ENCODE measurements around the gene DUOX1. TPM values are rescaled to one million over a fixed set of nuclear protein-coding genes. Genes with fewer than 3 reads are reported as not detected.
"Not testable (repeated sequence)": the region's sequence is repeated elsewhere in the genome, so short reads cannot be mapped to it uniquely, and the experiment has no call there.

The DUOX1 gene
- 0.81 TPM for polyA plus RNA-seq (2012; ENCODE audit: missing spikeins)

- no peak for TF ChIP-seq TAF1 (IDR thresholded peaks at IDR 0.05; ENCODE audit: borderline replicate concordance, low read depth, low read length)
- TF ChIP-seq POLR2A (IDR thresholded peaks at IDR 0.05; ENCODE audit: low read depth, low read length), result no peak
- no peak for TF ChIP-seq POLR2AphosphoS5 (IDR thresholded peaks at IDR 0.05; ENCODE audit: low read depth, low read length)
- DNase-seq (ENCODE audit: insufficient read length), result no peak
- no peak for FAIRE-seq
Measured at GRCh38 chr15:45129651-45130129, at the start of gene DUOX1, which contains the start of gene DUOXA1. TSS of gene DUOX1 (plus strand) at chr15:45129994. CDS start at chr15:45131967, 1,973 bp downstream. TSS of gene DUOXA1 (minus strand) at chr15:45129879. CDS start at chr15:45123014, 6,865 bp downstream.

GRCh38 chr15:45080593-45080992 is 49.2 kb upstream of the DUOX1 start:
- not testable (repeated sequence) for DNase-seq (ENCODE audit: insufficient read length); FAIRE-seq

DNA sequence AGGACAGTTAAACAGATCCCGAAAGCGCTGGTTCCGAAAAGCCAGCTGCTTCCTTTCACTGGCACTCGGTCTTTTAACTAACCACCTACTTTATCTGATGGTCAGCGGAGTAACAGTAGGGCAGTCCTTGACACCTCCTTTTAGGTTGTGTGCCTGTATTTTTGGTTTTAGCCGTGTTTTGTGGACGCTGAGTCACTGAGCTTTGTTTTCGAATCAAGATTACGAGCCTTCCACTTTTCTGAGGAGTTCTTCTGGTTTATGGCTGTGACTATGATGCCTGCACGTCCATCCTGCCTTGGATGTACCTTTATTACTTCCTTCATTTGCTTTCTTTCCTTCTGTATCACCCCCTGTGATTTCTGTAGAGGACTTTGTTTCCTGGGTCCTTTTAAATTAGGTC is 47.4 kb upstream of the DUOX1 start:
- FAIRE-seq; DNase-seq (ENCODE audit: insufficient read length): not testable (repeated sequence)

DNA sequence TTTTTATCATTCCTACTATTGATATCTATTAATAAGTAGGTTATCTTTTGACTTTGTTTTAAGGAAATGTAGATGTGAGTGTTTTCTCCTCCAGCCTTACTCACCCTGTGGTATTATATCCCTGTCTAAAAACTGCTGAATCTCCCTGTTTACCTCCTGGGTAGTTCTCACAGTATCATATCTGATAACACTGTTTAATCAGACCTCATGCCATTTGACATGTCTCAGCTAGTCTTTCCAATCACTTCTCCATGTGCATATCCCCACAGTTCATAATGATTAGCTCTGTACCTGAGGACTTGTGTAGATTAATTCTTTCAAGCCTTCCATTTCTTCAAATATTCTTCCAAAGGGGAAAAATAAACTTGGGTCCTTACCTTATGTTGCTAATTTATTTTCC is 46.6 kb upstream of the DUOX1 start:
- FAIRE-seq, result no peak
- no peak for TF ChIP-seq TAF1 (IDR thresholded peaks at IDR 0.05; ENCODE audit: borderline replicate concordance, low read depth, low read length)
- TF ChIP-seq POLR2A (IDR thresholded peaks at IDR 0.05; ENCODE audit: low read depth, low read length), result no peak
- TF ChIP-seq POLR2AphosphoS5 (IDR thresholded peaks at IDR 0.05; ENCODE audit: low read depth, low read length), result no peak
- DNase-seq (ENCODE audit: insufficient read length), result no peak

DNA sequence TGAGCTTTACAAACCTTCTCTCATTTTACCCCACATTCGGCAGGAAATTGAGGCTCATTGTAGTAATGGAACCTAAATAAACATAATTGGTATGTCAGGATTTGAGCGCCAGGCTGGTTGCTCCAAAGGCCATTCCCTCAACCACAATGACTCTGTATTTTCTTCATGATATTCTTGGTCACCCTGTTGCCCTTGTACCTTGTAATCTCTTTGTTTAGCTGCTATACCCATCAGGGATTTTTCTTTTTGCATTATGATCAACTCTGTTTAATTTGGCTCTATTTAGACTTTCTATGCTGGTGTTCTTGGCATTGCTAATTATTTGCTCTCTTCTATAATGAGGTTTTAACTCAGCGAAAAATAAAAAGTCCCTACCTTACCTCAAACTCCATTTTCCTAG is 45.6 kb upstream of the DUOX1 start:
- FAIRE-seq, result no peak

DNA sequence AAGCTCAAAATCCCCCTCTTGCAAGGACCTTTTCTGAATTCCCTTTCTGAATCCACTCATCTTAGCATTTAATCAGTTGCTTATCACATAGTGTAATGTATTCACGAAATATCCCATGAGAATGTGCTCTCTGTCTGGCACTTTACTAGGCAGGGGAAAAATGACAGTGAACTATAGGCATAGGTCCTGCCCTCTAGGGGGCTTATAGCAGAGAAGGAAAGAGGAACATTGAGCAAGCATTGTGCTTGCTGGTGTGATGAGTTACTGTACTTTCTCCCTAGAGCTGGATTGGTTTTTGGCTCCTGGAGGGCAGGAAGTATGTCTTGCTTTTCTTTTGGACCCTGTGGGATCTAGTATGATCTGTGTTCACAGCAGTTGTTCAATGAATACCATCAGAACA is 42.3 kb upstream of the DUOX1 start:
- FAIRE-seq, result peak; percentile 44
- DNase-seq (ENCODE audit: insufficient read length), result no peak
- TF ChIP-seq TAF1 (IDR thresholded peaks at IDR 0.05; ENCODE audit: borderline replicate concordance, low read depth, low read length) (no peak), POLR2A (IDR thresholded peaks at IDR 0.05; ENCODE audit: low read depth, low read length) (no peak), POLR2AphosphoS5 (IDR thresholded peaks at IDR 0.05; ENCODE audit: low read depth, low read length) (no peak)

More for the DNA sequence above, 45.6 kb upstream of the DUOX1 start:
- DNase-seq (ENCODE audit: insufficient read length), result no peak
- TF ChIP-seq POLR2A (IDR thresholded peaks at IDR 0.05; ENCODE audit: low read depth, low read length) (no peak), TAF1 (IDR thresholded peaks at IDR 0.05; ENCODE audit: borderline replicate concordance, low read depth, low read length) (no peak), POLR2AphosphoS5 (IDR thresholded peaks at IDR 0.05; ENCODE audit: low read depth, low read length) (no peak)

DNA sequence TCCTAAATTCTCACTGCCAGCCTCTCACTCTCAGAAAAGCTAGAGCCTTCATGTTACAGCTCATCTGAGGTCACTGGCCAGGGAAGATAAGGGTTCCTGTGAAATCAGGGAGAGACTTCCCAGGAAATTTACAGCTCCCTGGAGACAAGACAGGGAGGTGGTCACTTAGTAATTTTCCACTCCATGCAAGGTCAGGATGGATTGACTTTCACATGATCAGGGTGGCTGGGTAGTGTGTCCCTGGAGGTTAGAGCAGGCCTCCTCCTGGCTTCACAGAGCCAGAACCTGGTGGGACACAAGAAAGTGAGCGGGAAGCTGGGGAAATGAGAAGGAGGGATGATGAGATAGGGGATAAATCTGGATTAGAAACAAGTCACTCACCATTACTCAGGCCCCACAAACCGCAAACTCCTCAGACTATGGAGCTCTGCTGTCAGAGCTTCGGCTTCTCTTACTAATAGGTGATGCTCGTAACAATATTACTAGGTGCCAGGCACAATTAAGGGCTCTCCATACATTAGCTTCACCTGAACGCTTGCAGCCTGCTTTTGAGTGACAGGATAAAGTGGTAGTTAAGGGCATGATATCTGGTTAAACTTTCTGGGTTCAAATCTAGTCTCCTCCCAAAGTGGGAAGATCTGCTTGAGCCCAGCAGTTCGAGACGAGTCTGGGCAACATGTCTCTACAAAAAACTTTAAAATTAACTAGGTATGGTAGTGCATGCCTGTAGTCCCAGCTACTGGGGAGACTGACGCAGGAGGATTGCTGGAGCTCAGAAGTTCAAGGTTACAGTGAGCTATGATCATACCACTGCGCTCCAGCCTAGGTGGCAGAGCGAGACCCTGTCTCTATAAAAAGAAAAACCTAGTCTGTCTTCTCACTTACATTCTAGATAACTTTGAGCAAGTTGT is 40.7 kb upstream of the DUOX1 start:
- TF ChIP-seq TAF1 (IDR thresholded peaks at IDR 0.05; ENCODE audit: borderline replicate concordance, low read depth, low read length), result no peak
- TF ChIP-seq POLR2A (IDR thresholded peaks at IDR 0.05; ENCODE audit: low read depth, low read length), result no peak
- no peak for TF ChIP-seq POLR2AphosphoS5 (IDR thresholded peaks at IDR 0.05; ENCODE audit: low read depth, low read length)
- FAIRE-seq (no peak), DNase-seq (ENCODE audit: insufficient read length) (no peak)

DNA sequence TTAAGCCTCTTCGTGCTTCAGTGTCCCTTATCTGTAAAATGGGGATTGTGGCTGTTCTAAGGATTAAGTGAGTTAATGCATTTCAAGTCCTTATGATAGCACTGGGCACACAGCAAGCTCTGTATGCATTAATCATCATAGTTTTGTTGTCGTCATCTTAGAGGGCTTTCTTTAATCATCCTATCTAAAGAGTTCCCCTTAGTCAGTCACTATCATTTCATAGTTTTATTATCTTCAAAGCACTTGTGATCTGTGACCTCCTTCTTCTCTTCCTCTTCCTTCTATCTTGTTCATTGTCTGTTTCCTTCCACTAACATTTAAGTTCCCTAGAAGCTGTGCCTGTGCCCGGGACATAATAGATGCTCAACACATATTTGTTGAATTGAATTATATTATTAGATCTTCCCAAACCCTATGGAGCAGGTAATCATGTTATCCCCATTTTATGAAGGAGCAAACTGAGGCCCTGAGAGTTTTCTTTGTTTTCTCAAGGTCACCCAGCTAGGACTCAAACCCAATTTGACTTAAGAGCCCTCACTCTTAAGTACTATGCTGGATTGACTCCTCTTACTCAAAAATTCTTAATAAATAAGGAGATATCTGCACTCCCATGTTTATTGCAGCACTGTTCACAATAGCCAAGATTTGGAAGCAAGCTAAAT is 40.0 kb upstream of the DUOX1 start:
- DNase-seq (ENCODE audit: insufficient read length) (no peak), FAIRE-seq (no peak)
- TF ChIP-seq POLR2AphosphoS5 (IDR thresholded peaks at IDR 0.05; ENCODE audit: low read depth, low read length) (no peak), TAF1 (IDR thresholded peaks at IDR 0.05; ENCODE audit: borderline replicate concordance, low read depth, low read length) (no peak), POLR2A (IDR thresholded peaks at IDR 0.05; ENCODE audit: low read depth, low read length) (no peak)

- no peak for FAIRE-seq
- no peak for DNase-seq (ENCODE audit: insufficient read length)
- no peak for TF ChIP-seq POLR2AphosphoS5 (IDR thresholded peaks at IDR 0.05; ENCODE audit: low read depth, low read length)
- TF ChIP-seq TAF1 (IDR thresholded peaks at IDR 0.05; ENCODE audit: borderline replicate concordance, low read depth, low read length), result no peak
- no peak for TF ChIP-seq POLR2A (IDR thresholded peaks at IDR 0.05; ENCODE audit: low read depth, low read length)
Measured at GRCh38 chr15:45091161-45091560, 38.6 kb upstream of the DUOX1 start.

DNA sequence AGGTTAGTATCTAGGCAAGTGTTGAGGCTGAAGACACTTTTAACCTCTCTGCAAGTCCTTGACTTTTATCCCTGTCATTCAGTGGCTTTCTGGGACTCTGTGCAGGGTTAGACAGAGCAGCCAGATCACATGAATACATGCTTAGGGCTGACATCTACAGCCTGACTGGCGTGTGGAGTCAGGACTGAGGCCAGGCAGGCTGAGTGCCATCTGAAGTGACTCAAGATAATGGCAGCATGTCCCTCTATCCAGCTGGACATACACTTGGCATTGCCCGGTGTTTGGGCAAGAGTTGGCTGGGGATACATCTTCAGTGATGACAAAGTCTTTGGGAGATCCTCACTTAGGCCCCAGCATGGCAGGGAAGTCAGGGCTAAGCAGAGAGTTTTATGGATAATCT is 38.2 kb upstream of the DUOX1 start:
- DNase-seq (ENCODE audit: insufficient read length) (no peak), FAIRE-seq (peak; percentile 42)
- no peak for TF ChIP-seq TAF1 (IDR thresholded peaks at IDR 0.05; ENCODE audit: borderline replicate concordance, low read depth, low read length)
- no peak for TF ChIP-seq POLR2A (IDR thresholded peaks at IDR 0.05; ENCODE audit: low read depth, low read length)
- no peak for TF ChIP-seq POLR2AphosphoS5 (IDR thresholded peaks at IDR 0.05; ENCODE audit: low read depth, low read length)

GRCh38 chr15:45093013-45093412 is 36.8 kb upstream of the DUOX1 start:
- TF ChIP-seq POLR2A (IDR thresholded peaks at IDR 0.05; ENCODE audit: low read depth, low read length) (no peak), TAF1 (IDR thresholded peaks at IDR 0.05; ENCODE audit: borderline replicate concordance, low read depth, low read length) (no peak), POLR2AphosphoS5 (IDR thresholded peaks at IDR 0.05; ENCODE audit: low read depth, low read length) (no peak)
- DNase-seq (ENCODE audit: insufficient read length) (no peak), FAIRE-seq (no peak)

All from GM12892 (cell line).